ENCODE results near the gene USP53.

DNA sequence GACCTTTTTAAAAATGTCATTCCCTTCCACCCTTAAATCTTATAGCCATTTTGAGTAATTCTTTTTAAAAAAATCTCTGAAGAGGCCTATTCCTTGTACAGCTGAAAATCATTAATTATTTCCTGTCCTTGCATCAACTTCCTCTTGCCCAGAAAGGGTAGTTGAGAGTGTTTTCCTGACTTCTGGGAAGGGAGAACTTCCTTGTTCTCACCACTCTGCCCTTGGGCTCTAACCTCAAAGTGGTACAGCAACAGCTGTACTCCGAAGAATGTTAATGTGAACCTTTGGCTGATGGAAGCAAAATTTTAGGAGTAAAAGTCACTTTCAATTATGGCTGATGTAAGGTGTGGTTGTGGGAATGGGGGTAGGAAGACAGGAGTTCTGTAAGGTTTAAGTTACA, 124.5 kb downstream of the USP53 start:
- TF ChIP-seq, protein P1, sequence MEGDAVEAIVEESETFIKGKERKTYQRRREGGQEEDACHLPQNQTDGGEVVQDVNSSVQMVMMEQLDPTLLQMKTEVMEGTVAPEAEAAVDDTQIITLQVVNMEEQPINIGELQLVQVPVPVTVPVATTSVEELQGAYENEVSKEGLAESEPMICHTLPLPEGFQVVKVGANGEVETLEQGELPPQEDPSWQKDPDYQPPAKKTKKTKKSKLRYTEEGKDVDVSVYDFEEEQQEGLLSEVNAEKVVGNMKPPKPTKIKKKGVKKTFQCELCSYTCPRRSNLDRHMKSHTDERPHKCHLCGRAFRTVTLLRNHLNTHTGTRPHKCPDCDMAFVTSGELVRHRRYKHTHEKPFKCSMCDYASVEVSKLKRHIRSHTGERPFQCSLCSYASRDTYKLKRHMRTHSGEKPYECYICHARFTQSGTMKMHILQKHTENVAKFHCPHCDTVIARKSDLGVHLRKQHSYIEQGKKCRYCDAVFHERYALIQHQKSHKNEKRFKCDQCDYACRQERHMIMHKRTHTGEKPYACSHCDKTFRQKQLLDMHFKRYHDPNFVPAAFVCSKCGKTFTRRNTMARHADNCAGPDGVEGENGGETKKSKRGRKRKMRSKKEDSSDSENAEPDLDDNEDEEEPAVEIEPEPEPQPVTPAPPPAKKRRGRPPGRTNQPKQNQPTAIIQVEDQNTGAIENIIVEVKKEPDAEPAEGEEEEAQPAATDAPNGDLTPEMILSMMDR (IDR thresholded peaks at IDR 0.05; ENCODE audit: poor library complexity): no peak
- TF ChIP-seq EZH2 (IDR thresholded peaks at IDR 0.05; ENCODE audit: borderline replicate concordance) (no peak), EZH2phosphoT487 (IDR thresholded peaks at IDR 0.05; ENCODE audit: low read depth, severe bottlenecking, unreplicated experiment) (no peak)

Measured in hepatocyte (in vitro differentiated cells).